Thoracic aorta (tissue), 2 donors: ENCODE results near the gene GAS1. TPM values are rescaled to one million over a fixed set of nuclear protein-coding genes. Genes with fewer than 3 reads are reported as not detected.

Source experiments
- ATAC-seq: fragments of 150-250 bp; one replicate; pipeline ENCODE4 v1.8.0; 2017; ENCODE audit warnings: low read depth; ENCODE audit not compliant: insufficient number of reproducible peaks, low FRiP score
- DNase-seq: peaks from one replicate; pipeline ENCODE4 v3.0.0-alpha.2; 2020; ENCODE audit warnings: low spot score
- H3K27ac ChIP-seq, 2 donors: fragments of 200-600 bp; sonication (generic); 1 replicate in 1 of 2; 2 replicates in 1 of 2; pipeline ENCODE4 v1.5.1; 2016; ENCODE audit warnings: mild to moderate bottlenecking in 2 of 2, moderate library complexity in 2 of 2
- H3K27me3 ChIP-seq: fragments of 200-600 bp; sonication (generic); replicated peaks from 2 replicates; pipeline ENCODE4 v1.6.0; 2016; ENCODE audit warnings: mild to moderate bottlenecking; ENCODE audit not compliant: insufficient read depth
- H3K36me3 ChIP-seq: fragments of 200-600 bp; sonication (generic); one replicate; pipeline ENCODE4 v1.5.1; 2016
- H3K4me1 ChIP-seq, 2 donors: fragments of 200-600 bp; sonication (generic); 1 replicate in 1 of 2; 2 replicates in 1 of 2; pipeline versions ENCODE4 v1.5.1 to v1.6.0; 2016; ENCODE audit warnings: low read depth in 2 of 2, mild to moderate bottlenecking in 1 of 2; ENCODE audit not compliant: control insufficient read depth in 1 of 2
- H3K4me3 ChIP-seq: fragments of 200-600 bp; sonication (generic); 2 replicates; pipeline ENCODE4 v1.5.1; 2016; ENCODE audit warnings: mild to moderate bottlenecking
- H3K9me3 ChIP-seq: fragments of 200-600 bp; sonication (generic); 2 replicates; pipeline ENCODE4 v1.5.1; 2016
- total RNA-seq, 2 donors: library from RNA; depleted of rRNA; stranded (reverse); fragments of >200 nt; gene quantifications; one replicate each; pipeline versions ENCODE4 v1.1.0 to v1.2.3, GENCODE V29; 2016
- TF ChIP-seq, protein P1 (sequence below): fragments of 200-600 bp; sonication (generic); IDR thresholded peaks from one replicate; pipeline ENCODE4 v1.5.1; 2019; ENCODE audit warnings: antibody characterized with exemption

GAS1 gene
- total RNA-seq, 2 donors from 2014 or later = 47.6 to 108 TPM

DNA sequence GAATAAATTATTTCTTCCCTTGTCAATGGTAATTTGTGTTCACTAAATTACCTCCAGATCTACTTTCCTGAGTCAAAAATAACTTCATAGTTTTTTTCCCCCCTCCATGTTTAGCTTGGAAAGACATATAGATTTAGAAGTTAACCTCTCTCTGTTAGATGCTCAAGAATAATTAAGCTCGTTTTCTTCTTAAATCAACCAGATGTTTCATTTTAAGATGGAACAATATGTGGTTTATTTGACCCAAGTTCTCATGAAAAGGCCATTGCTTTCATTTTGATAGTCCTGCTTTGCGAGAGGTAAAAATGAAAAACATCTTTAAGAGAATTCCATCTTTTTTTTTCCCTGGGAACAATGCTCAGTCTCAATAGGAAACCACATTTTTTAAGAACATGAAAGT, 27.7 kb upstream of the GAS1 start:
- Histone ChIP-seq H3K9me3 (no peaks in the 10 kb centered on the region), H3K36me3 (no peaks in the 10 kb centered on the region), H3K27ac (no peak overlapping the region), H3K4me3 (no peak overlapping the region), H3K4me1 (no peaks in the 10 kb centered on the region), H3K27me3 (no peaks in the 10 kb centered on the region)
- ATAC-seq (no peak), DNase-seq (no peak)
- TF ChIP-seq, protein P1, sequence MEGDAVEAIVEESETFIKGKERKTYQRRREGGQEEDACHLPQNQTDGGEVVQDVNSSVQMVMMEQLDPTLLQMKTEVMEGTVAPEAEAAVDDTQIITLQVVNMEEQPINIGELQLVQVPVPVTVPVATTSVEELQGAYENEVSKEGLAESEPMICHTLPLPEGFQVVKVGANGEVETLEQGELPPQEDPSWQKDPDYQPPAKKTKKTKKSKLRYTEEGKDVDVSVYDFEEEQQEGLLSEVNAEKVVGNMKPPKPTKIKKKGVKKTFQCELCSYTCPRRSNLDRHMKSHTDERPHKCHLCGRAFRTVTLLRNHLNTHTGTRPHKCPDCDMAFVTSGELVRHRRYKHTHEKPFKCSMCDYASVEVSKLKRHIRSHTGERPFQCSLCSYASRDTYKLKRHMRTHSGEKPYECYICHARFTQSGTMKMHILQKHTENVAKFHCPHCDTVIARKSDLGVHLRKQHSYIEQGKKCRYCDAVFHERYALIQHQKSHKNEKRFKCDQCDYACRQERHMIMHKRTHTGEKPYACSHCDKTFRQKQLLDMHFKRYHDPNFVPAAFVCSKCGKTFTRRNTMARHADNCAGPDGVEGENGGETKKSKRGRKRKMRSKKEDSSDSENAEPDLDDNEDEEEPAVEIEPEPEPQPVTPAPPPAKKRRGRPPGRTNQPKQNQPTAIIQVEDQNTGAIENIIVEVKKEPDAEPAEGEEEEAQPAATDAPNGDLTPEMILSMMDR = no peak

DNA sequence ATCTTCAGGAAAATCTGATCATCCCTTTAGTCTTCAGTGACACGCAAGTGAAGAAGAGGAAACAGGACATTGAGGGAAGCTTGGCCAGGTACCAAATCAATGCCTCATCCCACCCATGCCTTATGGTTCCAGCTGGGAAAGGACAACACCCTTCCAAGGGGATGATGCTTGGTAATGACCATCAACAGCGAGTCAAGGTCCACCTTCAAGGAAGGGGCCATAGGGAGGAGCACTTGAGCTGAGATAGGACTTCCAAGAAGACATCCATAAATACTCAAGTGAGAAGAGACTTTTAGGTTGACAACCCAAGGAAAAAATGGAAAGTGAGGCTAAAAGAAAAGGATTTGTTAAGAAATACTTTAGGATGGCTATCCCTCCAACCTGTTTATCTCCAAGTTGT, 27.1 kb upstream of the GAS1 start:
- no peaks in the 10 kb centered on the region for H3K36me3 ChIP-seq
- H3K27me3 ChIP-seq = no peaks in the 10 kb centered on the region
- H3K27ac ChIP-seq = no peak overlapping the region
- ATAC-seq (no peak), DNase-seq (no peak)
- no peaks in the 10 kb centered on the region for H3K9me3 ChIP-seq
- H3K4me3 ChIP-seq = no peak overlapping the region
- TF ChIP-seq, protein P1 = no peak
- no peaks in the 10 kb centered on the region for H3K4me1 ChIP-seq

DNA sequence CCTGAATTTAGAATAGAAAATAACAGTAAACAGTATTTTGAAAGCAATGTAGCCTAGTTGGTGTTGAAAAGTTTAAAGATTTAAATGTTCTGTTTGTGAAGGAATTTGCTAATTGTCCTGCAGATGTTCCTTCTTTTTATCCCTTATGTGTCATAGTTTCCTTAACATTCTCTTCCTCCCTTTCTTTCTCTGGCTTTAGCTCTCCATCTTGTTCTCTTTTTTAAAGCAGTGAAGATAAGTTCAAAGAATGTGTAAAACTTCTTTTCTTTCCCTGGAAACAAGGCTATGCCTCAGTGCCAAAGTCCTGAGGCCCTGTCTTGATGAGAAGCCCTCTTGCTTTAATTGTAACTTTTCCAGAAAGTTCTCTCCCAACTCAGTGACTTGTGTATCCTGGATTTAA, 24.4 kb upstream of the GAS1 start:
- H3K36me3 ChIP-seq = no peaks in the 10 kb centered on the region
- H3K27ac ChIP-seq = no peak overlapping the region
- DNase-seq = no peak
- H3K4me1 ChIP-seq = peaks cover 0 to 19% of the 10 kb centered on the region in 2 donors
- H3K27me3 ChIP-seq = no peaks in the 10 kb centered on the region
- TF ChIP-seq, protein P1 = no peak
- no peak for ATAC-seq
- no peak overlapping the region for H3K4me3 ChIP-seq
- H3K9me3 ChIP-seq = no peaks in the 10 kb centered on the region

DNA sequence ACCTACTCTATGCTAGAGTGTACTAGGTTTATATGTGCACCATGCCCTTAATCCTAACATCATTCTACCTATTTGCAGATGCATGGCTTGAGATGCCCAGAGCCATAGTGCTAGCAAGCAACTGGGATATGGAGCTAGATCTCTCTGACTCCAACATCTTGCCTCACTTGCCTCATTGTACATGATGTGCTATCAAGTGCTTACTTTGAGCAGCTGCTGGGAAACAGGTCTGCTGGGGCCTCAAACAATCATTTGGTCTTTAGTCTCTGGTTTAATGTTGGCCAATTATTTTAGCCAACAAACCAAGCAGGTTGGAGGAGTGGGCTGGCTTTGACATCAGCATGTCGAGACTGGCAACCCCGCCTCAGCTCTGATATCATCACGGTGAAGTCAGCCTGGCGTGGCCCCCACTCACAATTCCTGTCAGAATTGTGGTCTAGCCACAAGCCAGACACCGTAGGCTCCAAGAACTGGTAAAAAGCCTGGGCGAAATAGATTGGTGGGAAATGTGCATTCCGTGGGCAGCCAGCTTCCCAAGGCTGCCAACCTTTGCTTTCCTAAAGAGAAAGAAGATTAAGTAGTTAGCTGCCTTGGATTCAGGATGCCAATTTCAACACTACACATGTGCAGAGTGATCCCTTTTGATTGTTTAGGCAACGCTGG, 21.1 kb upstream of the GAS1 start:
- Histone ChIP-seq H3K27me3 (no peaks in the 10 kb centered on the region), H3K27ac (peak overlapping the region in 1 of 2 donors; percentile 34), H3K36me3 (no peaks in the 10 kb centered on the region), H3K4me3 (no peak overlapping the region), H3K4me1 (peaks cover 6 to 33% of the 10 kb centered on the region in 2 donors), H3K9me3 (no peaks in the 10 kb centered on the region)
- ATAC-seq = no peak
- TF ChIP-seq, protein P1 = no peak
- peak; percentile 6 for DNase-seq

DNA sequence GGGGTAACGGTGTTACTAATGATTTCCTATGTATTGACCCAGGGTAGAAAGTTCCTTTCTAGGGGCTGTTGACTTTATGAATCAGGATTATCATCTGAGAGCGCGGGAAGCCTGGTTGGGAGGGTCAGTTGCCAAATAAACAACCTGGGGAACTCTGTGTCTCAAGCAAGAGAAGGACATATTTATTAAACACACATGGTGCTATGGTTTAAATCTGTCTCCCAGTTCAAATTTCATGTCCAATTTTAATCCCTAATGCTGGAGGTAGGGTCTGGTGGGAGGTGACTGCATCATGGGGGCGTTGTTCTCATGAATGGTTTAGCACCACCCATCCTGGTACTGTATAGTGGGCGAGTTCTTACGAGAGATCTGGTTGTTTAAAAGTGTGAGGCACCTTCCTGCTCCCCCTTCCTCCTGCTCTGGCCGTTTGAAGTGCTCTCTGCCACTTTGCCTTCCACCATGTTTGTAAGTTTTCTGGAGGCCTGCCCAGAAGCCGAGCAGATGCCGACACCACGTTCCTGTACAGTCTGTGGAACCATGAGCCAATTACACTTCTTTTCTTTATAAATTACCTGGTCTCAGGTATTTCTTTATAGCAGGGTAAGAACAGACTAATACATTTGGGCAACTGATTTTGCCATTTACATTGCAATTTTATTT, 19.7 kb upstream of the GAS1 start:
- Histone ChIP-seq H3K4me3 (no peak overlapping the region), H3K27me3 (no peaks in the 10 kb centered on the region), H3K27ac (peak overlapping the region in 1 of 2 donors; percentile 14), H3K9me3 (no peaks in the 10 kb centered on the region), H3K4me1 (peaks cover 6 to 33% of the 10 kb centered on the region in 2 donors), H3K36me3 (no peaks in the 10 kb centered on the region)
- TF ChIP-seq, protein P1 = no peak
- ATAC-seq (no peak), DNase-seq (no peak)
